HEK293T (cell line): ENCODE results near the gene OR2G6.
"Not testable (repeated sequence)": the region's sequence is repeated elsewhere in the genome, so short reads cannot be mapped to it uniquely, and the experiment has no call there.

Experiments used
- ARNT ChIP-seq: fragments of 450-650 bp; IDR thresholded peaks from 2 replicates; pipeline ENCODE4 v1.6.1; 2017; ENCODE audit warnings: mild to moderate bottlenecking
- BHLHE40 ChIP-seq: fragments of 450-650 bp; IDR thresholded peaks from 2 replicates; pipeline ENCODE4 v1.6.1; 2016; ENCODE audit warnings: mild to moderate bottlenecking, moderate library complexity, borderline replicate concordance
- ELF4 ChIP-seq: fragments of 450-650 bp; IDR thresholded peaks from 2 replicates; pipeline ENCODE4 v1.6.1; 2017; ENCODE audit warnings: antibody characterized with exemption
- FOXA1 ChIP-seq: fragments of 450-650 bp; IDR thresholded peaks from 2 replicates; pipeline ENCODE4 v1.6.1; 2016; ENCODE audit warnings: mild to moderate bottlenecking
- FOXK2 ChIP-seq: fragments of 450-650 bp; IDR thresholded peaks from 2 replicates; pipeline ENCODE4 v1.6.1; 2016; ENCODE audit warnings: mild to moderate bottlenecking
- FOXM1 ChIP-seq: fragments of 450-650 bp; IDR thresholded peaks from 2 replicates; pipeline ENCODE4 v1.6.1; 2017; ENCODE audit warnings: mild to moderate bottlenecking, borderline replicate concordance
- HDGF ChIP-seq: fragments of 450-650 bp; IDR thresholded peaks from 2 replicates; pipeline ENCODE4 v1.6.1; 2017; ENCODE audit warnings: antibody characterized with exemption, borderline replicate concordance
- LEF1 ChIP-seq: fragments of 450-650 bp; IDR thresholded peaks from 2 replicates; pipeline ENCODE4 v1.6.1; 2017; ENCODE audit warnings: mild to moderate bottlenecking, borderline replicate concordance
- NFRKB ChIP-seq: fragments of 450-650 bp; IDR thresholded peaks from 2 replicates; pipeline ENCODE4 v1.6.1; 2016; ENCODE audit warnings: mild to moderate bottlenecking, moderate library complexity
- SP1 ChIP-seq: fragments of 450-650 bp; IDR thresholded peaks from 2 replicates; pipeline ENCODE4 v1.6.1; 2017
- SUZ12 ChIP-seq: fragments of 450-650 bp; IDR thresholded peaks from 2 replicates; pipeline ENCODE4 v1.6.1; 2016; ENCODE audit warnings: mild to moderate bottlenecking
- TARDBP ChIP-seq: fragments of 450-650 bp; IDR thresholded peaks from 2 replicates; pipeline ENCODE4 v1.6.1; 2016
- ZNF384 ChIP-seq: fragments of 450-650 bp; IDR thresholded peaks from 2 replicates; pipeline ENCODE4 v1.6.1; 2016

DNA sequence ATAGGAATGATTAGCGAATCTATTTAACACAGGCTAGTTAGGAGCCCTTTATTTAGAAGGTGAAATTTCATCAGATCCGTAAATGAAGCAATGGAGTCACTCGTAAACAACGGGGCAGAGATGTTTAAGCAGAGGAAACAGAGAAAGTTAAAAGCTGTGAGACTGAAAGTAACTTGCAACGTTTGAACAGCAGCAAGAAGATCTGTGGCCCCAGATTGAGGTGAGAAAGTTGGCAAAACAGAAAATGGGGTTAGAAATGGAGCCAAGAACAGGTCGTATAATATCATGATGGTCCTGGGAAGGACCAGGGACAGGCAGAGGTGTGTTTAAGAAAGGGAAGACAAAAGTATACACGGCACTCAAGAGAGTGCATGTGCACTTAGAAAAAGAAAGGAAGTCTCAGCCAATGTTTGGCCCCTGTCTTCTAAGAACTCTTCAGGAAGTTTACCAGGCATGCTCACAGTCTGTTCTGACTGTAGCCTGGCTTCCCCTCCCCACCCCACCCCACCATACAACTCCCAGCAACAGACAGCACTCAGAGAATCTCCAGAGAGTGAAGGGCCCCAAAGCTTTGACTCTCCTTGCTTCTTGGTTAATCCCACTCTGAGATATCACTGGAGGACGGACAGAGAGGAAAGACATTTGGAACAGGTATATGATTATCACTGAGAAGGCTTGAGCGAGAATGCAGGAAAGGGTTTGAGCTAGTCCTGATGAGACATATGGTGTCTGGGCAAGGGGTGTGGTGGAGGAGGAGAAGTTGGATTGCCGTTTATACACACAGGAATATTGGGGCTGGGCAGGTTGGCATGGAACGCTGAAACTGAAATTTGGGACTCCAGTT lies 57.9 kb downstream of the OR2G6 start:
- TF ChIP-seq FOXK2, FOXM1, ELF4, ZNF384, SUZ12, TARDBP, HDGF, LEF1, SP1, FOXA1, BHLHE40, NFRKB, ARNT: not testable (repeated sequence)
